Fibroblast of skin of scalp (primary cell): ENCODE data around the gene GCC1. TPM values are rescaled to one million over a fixed set of nuclear protein-coding genes. Genes with fewer than 3 reads are reported as not detected.
A peak's percentile ranks its signal among the peaks of the same experiment; 100 is the strongest.

Source experiments
- DNase-seq: peaks from one replicate; pipeline ENCODE4 v3.0.0-alpha.2; 2013
- polyA plus RNA-seq, 2 experiments: library from polyadenylated mRNA; unstranded; fragments of 120-200 nt; gene quantifications; one replicate each; pipeline ENCODE4 v1.2.1, GENCODE V29; 2013; ENCODE audit not compliant: insufficient read length in 2 of 2

Gene GCC1, protein sequence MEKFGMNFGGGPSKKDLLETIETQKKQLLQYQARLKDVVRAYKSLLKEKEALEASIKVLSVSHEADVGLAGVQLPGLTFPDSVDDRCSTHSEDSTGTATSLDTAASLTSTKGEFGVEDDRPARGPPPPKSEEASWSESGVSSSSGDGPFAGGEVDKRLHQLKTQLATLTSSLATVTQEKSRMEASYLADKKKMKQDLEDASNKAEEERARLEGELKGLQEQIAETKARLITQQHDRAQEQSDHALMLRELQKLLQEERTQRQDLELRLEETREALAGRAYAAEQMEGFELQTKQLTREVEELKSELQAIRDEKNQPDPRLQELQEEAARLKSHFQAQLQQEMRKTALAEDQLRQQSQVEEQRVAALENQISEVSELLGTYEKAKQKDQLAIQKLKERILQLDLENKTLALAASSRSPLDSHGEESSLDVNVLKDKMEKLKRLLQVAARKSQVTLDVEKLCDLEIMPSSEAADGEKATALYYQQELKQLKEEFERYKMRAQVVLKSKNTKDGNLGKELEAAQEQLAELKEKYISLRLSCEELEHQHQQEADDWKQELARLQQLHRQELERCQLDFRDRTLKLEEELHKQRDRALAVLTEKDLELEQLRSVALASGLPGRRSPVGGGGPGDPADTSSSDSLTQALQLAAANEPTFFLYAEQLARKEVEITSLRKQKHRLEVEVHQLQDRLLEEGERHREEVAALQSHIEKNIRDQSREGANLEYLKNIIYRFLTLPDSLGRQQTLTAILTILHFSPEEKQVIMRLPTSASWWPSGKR
- polyA plus RNA-seq (2013, experiment 1 of 2; ENCODE audit: insufficient read length) = 17.8 TPM
- 16.9 TPM for polyA plus RNA-seq (2013, experiment 2 of 2; ENCODE audit: insufficient read length)

DNA sequence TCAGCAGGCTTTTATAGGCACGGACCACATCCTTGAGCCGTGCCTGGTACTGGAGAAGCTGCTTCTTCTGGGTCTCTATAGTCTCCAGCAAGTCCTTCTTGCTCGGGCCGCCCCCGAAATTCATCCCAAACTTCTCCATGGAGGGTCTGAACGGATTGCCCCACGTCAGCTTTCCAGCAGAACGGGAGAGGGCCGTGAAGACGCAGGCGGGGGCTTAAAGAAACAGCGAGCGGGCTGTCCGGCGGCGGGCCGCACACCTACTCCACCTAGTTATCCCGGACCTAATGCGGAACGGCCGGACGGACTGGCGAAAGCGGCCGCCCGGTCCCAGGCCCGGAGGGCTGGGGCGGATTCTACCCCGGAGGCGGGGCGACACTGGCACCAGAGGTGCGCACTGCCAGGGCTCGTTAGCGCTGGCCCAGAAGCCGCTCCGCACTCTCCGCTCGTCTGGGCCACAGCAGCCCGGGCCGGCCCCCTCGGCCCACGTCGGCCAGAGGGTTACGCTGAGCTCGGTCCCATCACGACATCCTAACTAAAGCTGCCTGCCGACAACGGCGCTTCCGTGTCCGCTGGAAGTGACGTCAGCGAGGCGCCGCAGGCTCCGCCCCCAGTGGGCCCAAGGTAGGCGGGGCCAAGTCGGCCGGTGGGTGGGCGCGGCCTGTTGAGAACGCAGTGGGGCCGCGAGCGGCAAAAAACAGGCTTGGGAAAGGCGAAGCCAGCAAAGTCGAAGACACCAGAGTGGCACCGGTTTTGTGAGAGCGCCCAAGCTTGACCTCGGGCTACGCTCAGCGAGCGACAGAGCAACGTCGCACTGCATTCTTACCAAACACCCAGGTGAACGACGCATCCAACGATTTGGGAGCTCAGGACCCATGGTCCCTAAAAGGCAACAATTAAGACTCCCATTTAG, at the start of gene GCC1:
Gene GCC1 (minus strand): TSS at position 553 of the 910 bp plus-strand sequence. CDS start 414 bp downstream, at position 139.
- peak; percentile 89 for DNase-seq

DNA sequence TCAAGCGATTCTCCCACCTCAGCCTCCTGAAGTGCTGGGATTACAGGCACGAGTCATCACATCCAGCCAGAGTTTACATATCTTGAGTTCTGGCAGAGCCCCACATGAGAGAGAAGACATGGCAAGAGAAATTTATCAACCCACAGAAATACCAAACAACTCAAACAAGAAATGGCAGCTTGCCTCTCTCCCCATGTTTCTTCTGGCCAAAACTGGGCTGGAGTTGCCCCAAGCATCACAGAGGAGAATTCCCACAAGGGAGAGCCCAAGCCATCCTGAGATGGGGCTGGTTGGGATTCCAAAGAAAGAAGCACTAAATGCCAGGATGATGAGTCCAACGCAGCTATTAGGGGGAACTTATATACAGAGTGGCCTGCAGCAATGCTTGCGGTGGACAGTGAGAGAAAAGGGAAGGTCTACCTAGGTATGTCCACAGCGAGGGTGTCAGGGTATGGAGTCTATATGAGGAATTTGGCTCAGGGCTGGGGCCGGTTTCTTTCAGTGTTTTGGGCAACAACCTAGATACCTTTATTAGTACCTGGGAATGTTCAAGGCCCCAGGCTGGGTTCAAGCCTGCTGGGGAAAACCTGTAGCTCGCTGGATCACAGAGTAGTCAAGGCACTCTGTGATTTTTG, 47.0 kb upstream of the GCC1 start:
- DNase-seq = peak; percentile 98

DNA sequence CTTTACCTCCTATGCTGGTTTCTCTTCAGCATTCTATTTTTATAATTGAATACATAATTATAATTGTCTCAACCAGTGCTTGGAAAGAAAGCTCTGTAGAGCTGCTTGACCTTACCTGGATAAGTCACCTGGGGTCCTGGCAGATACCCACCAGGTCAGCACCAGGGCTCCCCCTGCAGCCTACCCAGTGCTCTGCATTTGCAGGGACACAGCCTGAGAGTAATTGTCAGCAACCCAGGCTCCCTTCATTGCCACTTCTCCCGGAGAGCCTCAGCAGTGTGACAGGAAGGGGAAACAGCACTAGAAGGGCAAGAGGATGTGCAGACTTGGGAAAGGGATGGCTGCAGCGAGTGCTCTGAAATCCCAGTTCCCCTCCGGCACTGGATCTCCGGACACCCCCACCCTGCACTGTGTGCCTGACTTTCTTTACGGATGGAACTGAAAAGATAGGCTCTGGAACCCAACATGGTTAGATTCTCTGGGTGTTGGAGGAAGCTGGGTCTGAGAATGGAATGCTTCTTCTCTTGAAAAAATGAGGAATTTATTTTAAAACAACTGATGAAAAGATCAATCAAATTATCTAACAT, 44.0 kb upstream of the GCC1 start:
- DNase-seq = no peak

DNA sequence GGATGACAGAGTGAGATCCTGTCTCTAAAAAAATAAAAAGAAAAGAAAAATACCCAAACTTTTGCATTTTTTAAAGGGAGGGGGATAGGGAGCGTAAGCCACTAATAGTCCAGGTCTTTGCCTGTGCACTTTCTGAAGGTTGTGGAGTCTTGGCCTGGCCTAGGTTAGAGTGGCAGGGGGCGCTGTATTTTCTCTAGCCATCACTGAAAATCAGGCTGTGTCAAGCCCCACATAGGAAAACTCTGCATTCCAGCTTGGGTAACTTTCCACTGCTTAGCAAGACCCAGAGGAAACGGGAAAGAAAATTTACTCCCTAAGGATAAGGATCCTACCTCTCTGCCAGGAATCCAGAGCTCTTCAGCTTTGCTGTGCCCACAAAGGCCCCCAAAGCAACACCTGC, 43.0 kb upstream of the GCC1 start:
- DNase-seq = peak; percentile 11

DNA sequence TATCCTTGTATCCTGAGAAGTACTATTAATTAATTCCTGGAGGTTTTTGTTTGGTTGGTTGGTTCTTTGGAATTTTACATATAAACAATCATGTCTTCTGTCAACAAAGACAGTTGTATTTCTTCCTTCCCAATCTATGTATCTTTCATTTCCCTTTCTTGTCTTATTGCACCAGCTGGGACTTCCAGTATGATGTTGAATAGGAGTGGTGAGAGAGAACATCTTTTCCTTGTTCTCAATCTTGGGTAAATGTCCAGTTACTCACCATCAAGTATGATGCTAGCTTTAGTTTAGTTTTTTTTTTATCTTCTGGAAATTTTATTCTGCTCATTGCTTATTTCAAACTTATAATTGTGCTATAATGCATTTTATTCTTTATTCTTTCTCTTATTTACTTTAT, 39.9 kb upstream of the GCC1 start:
- no peak for DNase-seq

DNA sequence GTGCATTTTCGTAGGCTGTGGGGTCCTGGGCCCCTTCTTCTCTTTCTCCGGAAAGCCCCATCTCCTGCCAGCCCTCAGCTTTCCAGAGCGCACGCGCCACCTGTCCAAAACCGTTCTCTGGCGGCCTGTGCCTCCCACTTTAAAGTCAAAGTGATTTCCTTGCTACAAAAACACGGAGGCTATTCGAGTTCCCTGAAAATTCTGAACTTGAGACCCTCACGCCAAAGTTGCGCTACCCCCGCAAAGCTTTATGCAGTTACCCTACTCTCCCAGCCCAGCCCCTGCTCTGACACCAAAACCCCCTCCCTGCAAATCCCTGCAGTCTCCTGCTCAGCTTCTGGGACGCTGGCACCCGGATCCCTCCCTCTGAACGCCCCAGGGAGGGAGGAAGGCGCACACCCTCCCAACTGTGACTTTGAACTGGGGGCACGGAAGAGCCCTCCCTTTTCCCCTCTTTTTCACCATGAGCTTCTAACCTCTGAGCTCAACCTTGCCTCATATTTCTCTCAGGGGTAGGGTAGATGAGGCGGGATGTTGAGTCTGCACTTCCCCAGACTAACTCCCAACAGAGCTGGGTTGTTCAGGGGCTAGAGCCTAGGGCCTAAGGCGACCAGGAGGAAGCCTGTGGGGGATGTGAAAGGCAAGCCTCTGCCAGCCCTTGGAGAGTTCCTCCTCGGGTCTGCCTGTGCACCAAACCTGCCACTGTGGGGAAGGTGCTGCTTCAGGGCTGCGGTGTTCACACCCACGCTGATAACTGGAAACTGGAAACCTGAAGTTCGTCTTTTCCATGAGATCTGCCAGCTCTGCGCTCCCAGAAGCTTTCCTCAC, 35.2 kb upstream of the GCC1 start:
- no peak for DNase-seq

DNA sequence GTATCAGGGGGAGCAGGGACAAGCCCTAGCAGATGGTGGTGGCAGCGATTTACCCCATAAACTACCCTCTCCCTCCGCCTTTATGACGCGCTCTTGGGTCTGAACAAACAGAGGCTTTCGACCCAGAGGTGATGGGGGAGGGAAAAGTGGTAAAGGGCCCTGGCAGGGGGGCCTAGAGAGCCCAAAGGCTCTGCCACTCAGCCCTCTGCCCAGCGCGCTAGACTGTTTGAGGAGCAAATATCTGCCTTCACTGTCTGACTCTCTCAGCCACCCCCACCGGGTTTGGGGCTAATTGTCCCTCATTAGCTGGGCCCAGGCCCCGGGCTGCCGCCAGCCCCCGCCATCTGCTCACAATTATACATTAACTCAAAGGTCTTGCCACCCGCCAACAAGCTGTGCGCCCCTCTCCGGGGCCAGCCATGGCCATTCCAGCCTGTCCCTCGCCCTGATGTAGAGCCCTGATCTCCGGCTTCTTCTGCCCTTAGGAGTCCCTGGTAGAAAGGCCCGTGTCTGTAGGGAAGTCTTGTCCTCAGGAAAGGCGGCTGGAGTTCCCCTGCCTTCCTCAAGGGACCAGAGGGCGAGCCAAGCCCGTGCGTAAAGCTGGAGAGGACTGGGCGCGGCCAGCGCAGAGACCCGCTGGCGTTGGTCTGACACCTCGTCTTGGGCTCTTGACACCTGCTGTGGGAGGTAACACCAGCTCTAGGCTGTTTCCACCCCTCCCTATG, 34.4 kb upstream of the GCC1 start:
- no peak for DNase-seq

DNA sequence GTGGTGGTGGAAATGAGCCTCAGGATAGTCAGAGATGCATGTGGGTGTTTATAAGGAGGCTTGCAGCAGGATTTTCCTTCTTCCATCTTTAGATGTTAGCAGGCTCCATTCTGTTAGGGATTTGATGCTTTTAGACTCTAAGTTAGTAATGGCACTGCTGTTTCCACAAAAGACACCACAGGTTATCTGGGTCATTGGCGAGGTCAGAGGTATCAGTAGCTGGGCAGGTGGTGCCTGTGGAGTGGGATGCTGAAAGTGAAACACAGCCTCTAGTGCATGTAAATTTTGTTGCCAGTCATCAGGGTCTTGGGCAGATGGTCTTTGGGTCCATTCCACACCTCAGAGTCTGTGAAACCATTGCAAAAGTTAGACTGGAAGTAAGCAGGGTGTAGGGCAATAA, 33.4 kb upstream of the GCC1 start:
- no peak for DNase-seq

DNA sequence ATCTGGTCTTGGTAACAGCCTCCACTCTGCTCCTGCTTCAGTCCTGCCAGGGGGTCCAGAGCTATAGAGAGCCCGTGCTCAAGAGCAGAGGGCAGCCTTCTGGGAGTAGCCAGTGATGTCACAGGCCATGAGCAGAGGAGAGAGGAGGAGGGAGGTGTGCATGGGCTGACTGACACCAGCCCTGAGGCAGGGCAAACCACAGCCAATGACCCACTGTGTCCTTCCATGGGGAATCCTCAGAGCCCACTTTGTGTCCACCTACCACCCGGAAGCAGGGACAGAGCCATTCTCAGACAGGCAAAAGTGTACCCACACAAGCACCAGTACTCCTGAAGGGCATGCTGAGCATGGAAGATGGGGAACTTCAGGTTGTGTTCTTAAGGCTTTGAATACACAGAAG, 32.6 kb upstream of the GCC1 start, which contains the start of gene PAX4:
Gene PAX4 (minus strand): TSS at position 101 of the 400 bp plus-strand sequence. CDS start 2,214 bp downstream, outside the sequence.
- no peak for DNase-seq

DNA sequence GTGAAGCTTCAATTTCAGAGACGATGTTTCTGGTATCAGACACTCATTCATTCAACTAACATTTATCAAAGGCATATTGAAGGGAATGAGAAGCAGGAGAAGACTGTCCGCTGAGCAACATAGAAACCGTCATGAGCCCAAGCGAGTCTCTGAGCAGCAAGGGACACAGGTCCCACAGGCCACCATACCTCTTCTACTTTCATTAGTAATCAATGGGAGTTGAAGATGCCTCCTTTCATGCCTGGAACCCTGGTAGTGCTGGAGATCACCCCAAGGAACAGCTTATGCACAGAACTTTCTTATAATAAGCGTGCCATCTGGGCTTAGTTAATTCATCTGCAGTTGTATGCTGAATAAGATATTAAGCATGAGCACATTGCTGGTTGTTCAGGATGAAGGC, 31.3 kb upstream of the GCC1 start:
- no peak for DNase-seq

DNA sequence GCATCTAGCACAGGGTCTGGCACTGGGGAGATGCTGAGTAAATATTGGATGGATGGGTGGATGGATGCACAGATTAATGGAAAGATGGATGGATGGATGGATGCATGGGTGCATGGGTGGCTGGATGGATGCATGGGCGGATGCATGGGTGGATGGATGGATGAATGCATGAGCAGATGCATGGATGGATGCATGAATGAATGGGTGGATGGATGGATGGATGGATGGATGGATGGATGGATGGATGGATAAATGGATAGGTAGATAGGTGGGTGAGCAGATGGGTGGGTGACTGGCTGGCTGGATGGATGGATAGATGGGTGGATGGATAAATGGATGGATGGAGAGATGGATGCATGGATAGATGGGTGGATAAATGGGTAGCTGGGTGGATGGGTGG, 26.9 kb upstream of the GCC1 start:
- no peak for DNase-seq

DNA sequence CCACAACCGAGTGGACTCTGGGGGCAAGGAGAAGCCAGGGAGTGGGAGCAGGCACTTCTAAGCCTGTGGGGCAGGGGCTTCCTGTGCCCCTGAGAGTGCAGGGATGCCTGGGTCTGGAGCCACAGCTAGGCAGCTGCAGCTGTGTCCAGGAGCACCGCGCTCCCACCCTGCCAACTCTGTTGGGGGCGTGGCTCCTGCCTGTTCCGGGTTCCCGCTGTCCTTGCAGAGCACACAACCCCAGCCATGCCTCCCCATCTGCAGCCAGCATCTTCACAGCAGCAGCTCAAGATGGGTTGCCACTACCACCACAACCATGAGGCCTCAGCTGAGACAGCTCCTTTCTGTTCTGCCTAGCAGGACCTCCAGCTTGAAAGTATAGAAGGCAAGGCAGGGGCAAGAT, 23.9 kb upstream of the GCC1 start:
- no peak for DNase-seq

DNA sequence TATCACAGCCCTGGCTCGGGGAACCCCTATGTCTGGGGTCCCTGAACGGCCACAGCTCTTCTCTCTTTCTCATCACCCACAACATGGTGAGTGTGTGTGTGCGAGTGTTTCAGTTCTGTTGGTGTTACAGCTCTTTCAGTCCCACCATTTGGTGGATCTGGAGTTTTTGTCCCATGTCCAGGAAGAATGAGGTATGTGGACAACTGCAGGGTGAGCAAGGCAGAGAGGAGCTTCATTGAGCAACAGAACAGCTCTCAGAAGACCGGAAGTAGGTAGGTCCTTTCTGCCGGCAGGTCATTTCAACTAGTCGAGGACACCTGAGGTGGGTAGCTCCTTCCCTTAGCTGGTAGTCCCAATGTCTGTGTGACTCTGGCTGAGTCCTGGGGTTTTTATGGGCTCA, 23.1 kb upstream of the GCC1 start:
- no peak for DNase-seq

DNA sequence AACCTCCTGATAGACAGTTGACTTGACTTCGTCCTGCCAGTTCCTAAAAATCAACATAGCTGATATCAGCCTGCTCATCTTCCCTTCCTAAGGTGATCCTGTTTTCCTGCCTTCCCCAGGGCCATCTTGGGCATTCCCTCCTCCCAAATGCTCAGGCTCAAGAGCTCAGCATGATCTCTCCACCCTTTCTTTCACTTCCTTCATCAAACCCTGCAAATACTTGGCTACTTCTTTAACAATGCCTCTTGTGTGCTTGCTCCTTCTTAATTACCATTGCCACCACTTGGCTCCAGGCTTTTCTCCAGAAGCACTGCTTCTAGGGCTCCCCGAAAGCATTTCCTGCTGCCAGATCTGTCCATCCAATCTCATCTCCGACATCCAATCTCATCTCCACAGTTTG, 15.5 kb upstream of the GCC1 start:
- DNase-seq = no peak

DNA sequence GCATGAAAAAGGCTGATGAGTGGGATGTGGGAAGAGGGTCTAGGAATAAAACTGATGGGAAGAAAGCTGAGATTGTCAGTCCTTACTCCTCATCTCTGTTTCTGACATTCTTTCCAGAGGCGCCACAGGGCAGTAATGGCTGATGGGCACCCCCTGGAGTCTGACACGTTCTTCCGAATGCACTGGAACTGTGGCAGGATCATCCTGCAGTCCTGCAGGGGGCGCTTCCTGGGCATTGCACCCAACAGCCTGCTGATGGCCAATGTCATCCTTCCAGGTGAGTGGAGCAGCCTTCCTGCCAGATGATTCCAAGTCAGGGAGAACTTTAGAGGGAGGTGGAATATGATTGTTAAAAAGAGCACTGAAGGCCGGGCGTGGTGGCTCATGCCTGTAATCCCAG, 12.9 kb upstream of the GCC1 start:
- no peak for DNase-seq

DNA sequence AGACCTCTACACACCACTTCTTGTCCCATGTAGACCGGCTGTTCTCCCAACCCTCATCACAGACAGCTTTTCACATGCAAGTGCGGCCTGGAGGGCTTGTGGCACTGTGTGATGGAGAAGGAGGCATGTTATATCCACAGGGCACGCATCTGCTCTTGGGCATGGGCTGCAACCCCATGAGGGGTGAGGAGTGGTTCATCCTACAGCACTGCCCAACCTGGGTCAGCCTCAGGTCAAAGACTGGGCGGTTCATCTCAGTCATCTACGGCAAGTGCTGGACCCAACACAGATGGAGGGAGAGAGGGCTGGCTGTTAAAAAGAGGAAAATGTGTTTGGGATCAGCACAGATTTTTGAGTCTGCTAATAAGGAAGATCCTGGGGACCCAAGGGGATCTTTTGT, 10.3 kb upstream of the GCC1 start:
- DNase-seq = no peak

DNA sequence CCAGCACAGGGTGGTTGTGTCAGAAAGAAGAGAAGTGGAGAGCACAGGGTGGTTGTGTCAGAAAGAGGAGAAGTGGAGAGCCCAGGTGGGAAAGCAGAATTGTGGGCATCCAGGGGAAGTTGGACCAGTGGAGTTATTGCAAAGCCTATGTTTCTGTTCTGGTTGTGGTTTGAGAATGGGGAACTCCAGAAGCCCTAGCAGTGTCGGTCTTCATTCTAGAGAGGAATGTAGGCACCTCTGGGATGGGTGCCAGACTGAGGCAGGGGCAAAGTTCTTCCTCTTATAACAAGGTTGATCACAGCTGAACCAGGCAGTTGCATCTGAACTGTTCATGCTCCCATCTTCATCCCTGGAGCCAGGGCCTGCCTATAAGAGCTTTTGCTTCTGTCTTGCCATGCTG, 9.1 kb upstream of the GCC1 start:
- DNase-seq = no peak

DNA sequence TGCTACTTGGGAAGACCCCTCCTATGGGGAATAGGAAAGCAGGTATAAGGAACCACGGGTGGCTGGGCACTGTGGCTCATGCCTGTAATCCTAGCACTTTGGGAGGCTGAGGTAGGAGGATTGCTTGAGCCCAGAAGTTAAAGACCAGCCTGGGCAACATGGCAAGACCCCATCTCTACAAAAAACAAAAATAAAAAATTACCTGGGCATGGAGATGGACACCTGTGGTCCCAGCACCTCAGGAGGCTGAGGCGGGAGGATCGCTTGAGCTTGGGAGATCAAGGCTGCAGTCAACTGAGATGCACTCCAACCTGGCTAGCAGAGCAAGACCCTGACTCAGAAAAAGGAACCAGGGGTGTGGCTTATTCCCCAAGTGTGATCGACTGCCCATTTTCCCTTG, 7.2 kb upstream of the GCC1 start:
- no peak for DNase-seq

DNA sequence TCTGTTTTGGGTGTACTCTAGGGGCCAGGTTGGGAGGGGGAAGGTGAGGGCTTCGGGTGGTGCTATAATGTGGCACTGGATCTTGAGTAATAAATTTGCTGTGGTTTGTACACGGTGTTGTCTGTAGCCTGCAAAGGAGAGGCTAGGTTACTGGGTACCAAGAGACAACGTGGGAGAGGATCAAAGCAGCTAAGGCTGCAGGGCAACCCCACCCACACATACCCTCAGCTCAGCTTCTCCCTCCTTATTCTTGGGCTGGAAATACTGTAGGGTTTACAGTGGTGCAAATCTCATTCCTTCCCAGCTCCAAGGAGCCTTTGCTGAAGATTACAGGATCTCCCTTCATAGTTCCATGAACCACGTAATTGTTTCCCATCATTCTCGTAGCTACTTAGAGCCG, 6.2 kb upstream of the GCC1 start:
- DNase-seq = no peak

DNA sequence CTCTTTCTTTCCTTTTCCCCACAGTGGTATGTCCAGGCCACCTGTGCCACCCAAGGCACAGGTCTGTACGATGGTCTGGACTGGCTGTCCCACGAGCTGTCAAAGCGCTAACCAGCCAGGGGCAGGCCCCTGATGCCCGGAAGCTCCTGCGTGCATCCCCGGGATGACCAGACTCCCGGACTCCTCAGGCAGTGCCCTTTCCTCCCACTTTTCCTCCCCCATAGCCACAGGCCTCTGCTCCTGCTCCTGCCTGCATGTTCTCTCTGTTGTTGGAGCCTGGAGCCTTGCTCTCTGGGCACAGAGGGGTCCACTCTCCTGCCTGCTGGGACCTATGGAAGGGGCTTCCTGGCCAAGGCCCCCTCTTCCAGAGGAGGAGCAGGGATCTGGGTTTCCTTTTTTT, 5.8 kb upstream of the GCC1 start:
- DNase-seq = no peak
